Testis (tissue), 2 donors: ENCODE results near the gene TLR8.

ENCODE experiments used
- POLR2A ChIP-seq: fragments of 450-650 bp; IDR thresholded peaks from one replicate; pipeline ENCODE4 v1.6.1; 2017; ENCODE audit warnings: antibody characterized with exemption, mild to moderate bottlenecking, moderate library complexity
- TF ChIP-seq, protein P1 (sequence below), 3 experiments: fragments of 450-650 bp in 2 of 3; fragments of 200-600 bp in 1 of 3; sonication (generic) in 1 of 3; IDR thresholded peaks; one replicate each; pipeline ENCODE4 v1.5.1; 2016 to 2019; ENCODE audit warnings: antibody characterized with exemption in 3 of 3, mild to moderate bottlenecking in 2 of 3, moderate library complexity in 1 of 3

DNA sequence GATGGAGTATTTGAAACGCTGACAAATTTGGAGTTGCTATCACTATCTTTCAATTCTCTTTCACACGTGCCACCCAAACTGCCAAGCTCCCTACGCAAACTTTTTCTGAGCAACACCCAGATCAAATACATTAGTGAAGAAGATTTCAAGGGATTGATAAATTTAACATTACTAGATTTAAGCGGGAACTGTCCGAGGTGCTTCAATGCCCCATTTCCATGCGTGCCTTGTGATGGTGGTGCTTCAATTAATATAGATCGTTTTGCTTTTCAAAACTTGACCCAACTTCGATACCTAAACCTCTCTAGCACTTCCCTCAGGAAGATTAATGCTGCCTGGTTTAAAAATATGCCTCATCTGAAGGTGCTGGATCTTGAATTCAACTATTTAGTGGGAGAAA lies 13.2 kb downstream of the TLR8 start:
- TF ChIP-seq POLR2A, result no peak
- TF ChIP-seq, protein P1, sequence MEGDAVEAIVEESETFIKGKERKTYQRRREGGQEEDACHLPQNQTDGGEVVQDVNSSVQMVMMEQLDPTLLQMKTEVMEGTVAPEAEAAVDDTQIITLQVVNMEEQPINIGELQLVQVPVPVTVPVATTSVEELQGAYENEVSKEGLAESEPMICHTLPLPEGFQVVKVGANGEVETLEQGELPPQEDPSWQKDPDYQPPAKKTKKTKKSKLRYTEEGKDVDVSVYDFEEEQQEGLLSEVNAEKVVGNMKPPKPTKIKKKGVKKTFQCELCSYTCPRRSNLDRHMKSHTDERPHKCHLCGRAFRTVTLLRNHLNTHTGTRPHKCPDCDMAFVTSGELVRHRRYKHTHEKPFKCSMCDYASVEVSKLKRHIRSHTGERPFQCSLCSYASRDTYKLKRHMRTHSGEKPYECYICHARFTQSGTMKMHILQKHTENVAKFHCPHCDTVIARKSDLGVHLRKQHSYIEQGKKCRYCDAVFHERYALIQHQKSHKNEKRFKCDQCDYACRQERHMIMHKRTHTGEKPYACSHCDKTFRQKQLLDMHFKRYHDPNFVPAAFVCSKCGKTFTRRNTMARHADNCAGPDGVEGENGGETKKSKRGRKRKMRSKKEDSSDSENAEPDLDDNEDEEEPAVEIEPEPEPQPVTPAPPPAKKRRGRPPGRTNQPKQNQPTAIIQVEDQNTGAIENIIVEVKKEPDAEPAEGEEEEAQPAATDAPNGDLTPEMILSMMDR (IDR thresholded peaks at IDR 0.05), result no peak
